Endothelial cell of umbilical vein (primary cell): ENCODE results near the gene TMOD1. TPM values are rescaled to one million over a fixed set of nuclear protein-coding genes. Genes with fewer than 3 reads are reported as not detected.

ENCODE experiments used
- BruUV-seq: library from RNA; stranded (reverse); fragments of 400-500 nt; replicated peaks from 2 replicates; lab custom pipeline; 2021; lab: Mats Ljungman, UMichigan
- CTCF ChIA-PET: fragments of 300-600, 350-600 bp; sonication (Branson Sonifier 250); formaldehyde crosslinking; loops from one replicate; lab custom pipeline; 2021; ENCODE audit warnings: antibody characterized with exemption, inconsistent platforms; lab: Charles Lee
- POLR2A ChIA-PET: fragments of 300-600, 350-600 bp; sonication (Branson Sonifier 250); formaldehyde crosslinking; loops from one replicate; lab custom pipeline; 2021; ENCODE audit warnings: antibody characterized with exemption, inconsistent platforms; lab: Charles Lee
- DNase-seq: peaks from one replicate; pipeline ENCODE4 v3.0.0-alpha.2; 2011; ENCODE audit warnings: low read depth, low spot score
- FAIRE-seq: peaks from 2 replicates; lab custom pipeline; 2011; peaks lifted over from hg19 to GRCh38; lab: Jason Lieb, UNC
- H2AFZ ChIP-seq: 2 replicates; pipeline ENCODE4 v1.6.0; 2012; ENCODE audit warnings: low read depth, low read length, control low read depth, inconsistent platforms
- H3K27ac ChIP-seq: 2 replicates; pipeline ENCODE4 v1.5.1; 2011; ENCODE audit warnings: low read depth, mild to moderate bottlenecking, control low read depth, low read length, moderate library complexity; ENCODE audit not compliant: insufficient read depth
- H3K27me3 ChIP-seq, 2 experiments: 2 replicates each; pipeline versions ENCODE4 v1.6.0 to v1.6.1; 2011; ENCODE audit warnings: low read length in 2 of 2, mixed read lengths in 1 of 2; ENCODE audit not compliant: control insufficient read depth in 2 of 2, insufficient read depth in 2 of 2
- H3K36me3 ChIP-seq, 2 experiments: 2 replicates in 1 of 2; 3 replicates in 1 of 2; pipeline ENCODE4 v1.5.1; 2011; ENCODE audit warnings: low read length in 2 of 2, mild to moderate bottlenecking in 1 of 2, moderate library complexity in 1 of 2; ENCODE audit not compliant: control insufficient read depth in 2 of 2, insufficient read depth in 2 of 2; ENCODE audit errors: extremely low read depth in 1 of 2
- H3K4me1 ChIP-seq: 3 replicates; pipeline ENCODE4 v1.5.1; 2011; ENCODE audit warnings: mild to moderate bottlenecking, low read length; ENCODE audit not compliant: control insufficient read depth, insufficient read depth; ENCODE audit errors: extremely low read depth
- H3K4me2 ChIP-seq: 2 replicates; pipeline ENCODE4 v1.6.1; 2011; ENCODE audit warnings: low read length, control low read depth, mixed read lengths; ENCODE audit not compliant: insufficient read depth
- H3K4me3 ChIP-seq, 3 experiments: fragments of 200-600 bp in 1 of 3; sonication (generic), shearing (Covaris generic) in 1 of 3; replicated peaks in 1 of 3; 2 replicates each; pipeline ENCODE4 v1.5.1; 2011 to 2016; ENCODE audit warnings: control low read depth in 3 of 3, low read length in 3 of 3, mild to moderate bottlenecking in 2 of 3, inconsistent platforms in 1 of 3, low read depth in 1 of 3, moderate library complexity in 1 of 3; ENCODE audit not compliant: insufficient read depth in 1 of 3
- H3K79me2 ChIP-seq: 2 replicates; pipeline ENCODE4 v1.6.0; 2012; ENCODE audit warnings: low read length, inconsistent platforms; ENCODE audit not compliant: control insufficient read depth, insufficient read depth
- H3K9ac ChIP-seq: replicated peaks from 2 replicates; pipeline ENCODE3; 2011; ENCODE audit warnings: low read length, control low read depth; ENCODE audit not compliant: insufficient read depth; ENCODE audit errors: extremely low read depth
- H3K9me1 ChIP-seq: replicated peaks from 3 replicates; pipeline ENCODE4 v1.6.0; 2011; ENCODE audit warnings: mild to moderate bottlenecking, low read length; ENCODE audit not compliant: control insufficient read depth, insufficient read depth; ENCODE audit errors: extremely low read depth
- H3K9me3 ChIP-seq: replicated peaks from 2 replicates; pipeline ENCODE4 v1.5.1; 2012; ENCODE audit warnings: low read length, inconsistent platforms; ENCODE audit not compliant: control insufficient read depth, insufficient read depth
- H4K20me1 ChIP-seq: replicated peaks from 2 replicates; pipeline ENCODE3; 2011; ENCODE audit warnings: mild to moderate bottlenecking, low read length; ENCODE audit not compliant: control insufficient read depth, insufficient read depth; ENCODE audit errors: extremely low read depth
- EZH2 ChIP-seq: IDR thresholded peaks from 2 replicates; pipeline ENCODE4 v1.6.1; 2012; ENCODE audit warnings: borderline replicate concordance, low read depth, mild to moderate bottlenecking, moderate library complexity, low read length, inconsistent platforms; ENCODE audit not compliant: severe bottlenecking
- GATA2 ChIP-seq: IDR thresholded peaks from 2 replicates; pipeline ENCODE4 v1.7.0; 2011; ENCODE audit warnings: low read depth, mild to moderate bottlenecking, moderate library complexity, mixed read lengths, low read length; ENCODE audit not compliant: insufficient read length, insufficient read depth
- JUN ChIP-seq: IDR thresholded peaks from 2 replicates; pipeline ENCODE4 v1.6.1; 2011; ENCODE audit warnings: borderline replicate concordance, low read depth; ENCODE audit not compliant: insufficient read length, insufficient read depth
- MYC ChIP-seq: IDR thresholded peaks from one replicate; pipeline ENCODE4 v1.6.1; 2011; ENCODE audit warnings: mild to moderate bottlenecking, low read depth, low read length
- POLR2A ChIP-seq: IDR thresholded peaks from 2 replicates; pipeline ENCODE4 v1.6.1; 2012; ENCODE audit warnings: low read depth, mild to moderate bottlenecking, control low read depth, low read length
- POLR2AphosphoS5 ChIP-seq: IDR thresholded peaks from 2 replicates; pipeline ENCODE4 v1.6.1; 2012; ENCODE audit warnings: low read depth, mild to moderate bottlenecking, control low read depth, low read length, moderate library complexity; ENCODE audit not compliant: insufficient read depth
- dilution Hi-C: fragments of 300-500 bp; cut with MboI; formaldehyde crosslinking; loops from one replicate; pipeline ENCODE4 v1.15.0; 2019; ENCODE audit warnings: low sequenced_read_pairs; ENCODE audit not compliant: extremely low pct_ligation_motif_present
- intact Hi-C: fragments of 100-400 bp; cut with micrococcal nuclease; formaldehyde crosslinking; loops from one replicate; pipeline ENCODE4 v1.10.0; 2022
- polyA plus RNA-seq, 4 experiments: library from polyadenylated mRNA; depleted of rRNA in 3 of 4; stranded (reverse) in 3 of 4; unstranded in 1 of 4; fragments of >200 nt; gene quantifications; 2 replicates each; pipeline versions ENCODE4 v1.2.1 to v1.2.3, GENCODE V29; 2011 to 2012; ENCODE audit warnings: missing spikeins in 1 of 4
- total RNA-seq: library from RNA; stranded (reverse); gene quantifications from 2 replicates; pipeline ENCODE4 v1.2.3, GENCODE V29; 2021
- TF ChIP-seq, protein P1 (sequence below), 2 donors: IDR thresholded peaks; 1 replicate in 1 of 2; 2 replicates in 1 of 2; pipeline ENCODE4 v1.5.1; 2011; ENCODE audit warnings: low read length in 2 of 2, mild to moderate bottlenecking in 2 of 2, moderate library complexity in 2 of 2, control low read depth in 1 of 2, inconsistent platforms in 1 of 2, low read depth in 1 of 2; ENCODE audit not compliant: insufficient read depth in 1 of 2; ENCODE audit errors: extremely low read depth in 1 of 2
- TF ChIP-seq, protein P2 (sequence below): IDR thresholded peaks from 2 replicates; pipeline ENCODE4 v1.6.1; 2011; ENCODE audit not compliant: insufficient read depth, insufficient read length

Gene TMOD1
- total and polyA plus RNA-seq, 2 donors (not counting 3 experiments of a cell fraction or from before 2014, with no cell fraction given), result 0.26 to 1.4 TPM

DNA sequence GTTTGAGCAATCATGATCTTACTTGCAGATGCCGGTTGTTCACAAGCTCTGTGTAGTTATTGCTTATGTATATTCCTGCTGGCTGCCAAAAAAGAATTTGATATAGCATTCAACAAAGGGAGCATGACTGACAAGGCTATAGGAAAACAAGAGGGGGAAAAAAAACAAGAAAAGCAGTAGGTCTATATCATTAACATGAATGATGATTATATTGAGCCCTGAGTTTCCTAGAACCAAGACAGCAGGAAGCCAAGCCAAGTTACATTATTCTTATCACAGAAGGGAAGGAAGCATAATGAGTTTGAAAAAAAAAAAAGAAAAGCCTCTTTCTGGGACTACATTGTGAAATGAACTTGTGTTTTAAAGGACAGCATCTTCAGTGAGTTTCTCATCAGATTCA lies 90.7 kb downstream of the TMOD1 start:
- TF ChIP-seq, protein P1, sequence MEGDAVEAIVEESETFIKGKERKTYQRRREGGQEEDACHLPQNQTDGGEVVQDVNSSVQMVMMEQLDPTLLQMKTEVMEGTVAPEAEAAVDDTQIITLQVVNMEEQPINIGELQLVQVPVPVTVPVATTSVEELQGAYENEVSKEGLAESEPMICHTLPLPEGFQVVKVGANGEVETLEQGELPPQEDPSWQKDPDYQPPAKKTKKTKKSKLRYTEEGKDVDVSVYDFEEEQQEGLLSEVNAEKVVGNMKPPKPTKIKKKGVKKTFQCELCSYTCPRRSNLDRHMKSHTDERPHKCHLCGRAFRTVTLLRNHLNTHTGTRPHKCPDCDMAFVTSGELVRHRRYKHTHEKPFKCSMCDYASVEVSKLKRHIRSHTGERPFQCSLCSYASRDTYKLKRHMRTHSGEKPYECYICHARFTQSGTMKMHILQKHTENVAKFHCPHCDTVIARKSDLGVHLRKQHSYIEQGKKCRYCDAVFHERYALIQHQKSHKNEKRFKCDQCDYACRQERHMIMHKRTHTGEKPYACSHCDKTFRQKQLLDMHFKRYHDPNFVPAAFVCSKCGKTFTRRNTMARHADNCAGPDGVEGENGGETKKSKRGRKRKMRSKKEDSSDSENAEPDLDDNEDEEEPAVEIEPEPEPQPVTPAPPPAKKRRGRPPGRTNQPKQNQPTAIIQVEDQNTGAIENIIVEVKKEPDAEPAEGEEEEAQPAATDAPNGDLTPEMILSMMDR (IDR thresholded peaks at IDR 0.05; ENCODE audit: extremely low read depth in 1 of 2, insufficient read depth in 1 of 2, low read depth in 1 of 2, low read length in 2 of 2), result no peak
- TF ChIP-seq EZH2, result no peak
- TF ChIP-seq MYC, result no peak
- TF ChIP-seq GATA2, result no peak
- TF ChIP-seq POLR2AphosphoS5, result no peak
- no peak for TF ChIP-seq POLR2A
- TF ChIP-seq, protein P2, sequence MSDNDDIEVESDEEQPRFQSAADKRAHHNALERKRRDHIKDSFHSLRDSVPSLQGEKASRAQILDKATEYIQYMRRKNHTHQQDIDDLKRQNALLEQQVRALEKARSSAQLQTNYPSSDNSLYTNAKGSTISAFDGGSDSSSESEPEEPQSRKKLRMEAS, result no peak
- no peak for TF ChIP-seq JUN
- Histone ChIP-seq H3K4me1 (no peaks in the 10 kb centered on the region), H4K20me1 (no peaks in the 10 kb centered on the region), H2AFZ (no peak overlapping the region), H3K4me2 (no peak overlapping the region), H3K9ac (no peak overlapping the region), H3K36me3 (no peaks in the 10 kb centered on the region), H3K79me2 (no peaks in the 10 kb centered on the region), H3K27ac (no peak overlapping the region), H3K9me1 (no peaks in the 10 kb centered on the region), H3K27me3 (peaks cover 8% of the 10 kb centered on the region in 2 experiments), H3K4me3 (no peak overlapping the region), H3K9me3 (no peaks in the 10 kb centered on the region)
- ChIA-PET CTCF (interaction anchor here (1.7 to 15.7 kb wide), 2 partner anchors 24 to 122 kb away, joined by 5 to 775 read pairs; no protein-coding TSS in a partner anchor), POLR2A (interaction anchor here (0.6 kb wide), 2 partner anchors 81 to 86 kb away, joined by 3 read pairs; no protein-coding TSS in a partner anchor)
- no TSS peak for BruUV-seq
- intact Hi-C loops, result no loop called here
- peak; percentile 68 for DNase-seq
- FAIRE-seq, result no peak
- dilution Hi-C loops, result no loop called here
